ENCODE results near the gene FAM136A.
"Not testable (repeated sequence)": the region's sequence is repeated elsewhere in the genome, so short reads cannot be mapped to it uniquely, and the experiment has no call there.

Gene FAM136A

DNA sequence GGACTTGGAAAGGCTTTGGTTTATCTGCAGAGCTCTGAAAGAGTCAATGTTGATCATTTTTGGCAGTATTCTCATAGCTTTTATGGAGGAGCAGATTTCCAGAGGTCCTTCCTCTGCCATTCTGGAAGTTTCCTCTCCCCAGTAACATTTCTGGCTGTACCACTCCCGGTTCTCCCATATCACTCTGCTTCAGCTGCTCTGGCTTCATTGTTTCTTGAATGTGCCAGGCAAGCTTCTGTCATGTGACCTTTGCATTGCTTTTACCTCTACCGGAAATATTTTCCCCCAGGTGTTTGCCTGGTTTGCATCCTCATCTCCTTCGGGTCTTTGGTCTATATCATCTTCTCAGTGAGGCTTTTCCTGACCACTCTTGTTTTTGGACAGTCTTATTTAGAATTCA, 31.5 kb downstream of the FAM136A start:
- in situ Hi-C loops (cut with HindIII; ENCODE audit: low sequenced_read_pairs): no loop called here

DNA sequence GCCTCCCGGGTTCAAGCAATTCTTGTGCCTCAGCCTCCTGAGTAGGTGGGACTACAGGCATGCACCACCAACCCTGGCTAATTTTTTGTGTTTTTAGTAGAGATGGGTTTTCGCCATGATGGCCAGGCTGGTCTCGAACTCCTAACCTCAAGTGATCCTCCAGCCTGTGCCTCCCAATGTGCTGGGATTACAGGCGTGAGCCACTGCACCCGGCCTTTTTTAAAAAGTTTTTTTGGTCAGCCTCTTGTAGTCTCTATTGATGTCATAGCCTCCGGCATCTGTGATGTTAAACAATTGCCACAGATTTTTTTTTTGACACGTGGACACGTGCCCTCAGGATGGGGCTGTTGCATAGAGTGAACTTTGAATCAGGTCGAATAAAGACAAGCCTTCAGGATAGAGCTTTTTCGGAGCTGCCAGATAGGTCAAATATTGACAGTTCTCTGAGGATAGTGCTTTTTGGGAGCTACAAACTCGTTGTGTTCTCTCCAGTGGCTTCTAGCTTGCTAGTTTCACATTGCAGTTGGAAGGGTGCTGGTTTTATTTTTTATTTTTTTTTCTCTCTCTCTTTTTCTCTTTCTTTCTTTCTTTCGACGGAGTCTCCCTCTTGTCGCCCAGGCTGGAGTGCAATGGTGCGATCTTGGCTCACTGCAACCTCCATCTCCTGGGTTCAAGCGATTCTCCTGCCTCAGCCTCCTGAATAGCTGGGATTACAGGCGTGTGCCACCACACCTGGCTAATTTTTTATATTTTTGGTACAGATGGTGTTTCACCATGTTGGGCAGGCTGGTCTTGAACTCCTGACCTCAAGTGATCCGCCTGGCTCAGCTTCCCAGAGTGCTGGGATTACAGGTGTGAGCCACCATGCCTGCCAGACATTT, 32.2 kb downstream of the FAM136A start:
- DNase-seq (ENCODE audit: low read depth, low spot score); in situ Hi-C loops (cut with HindIII; ENCODE audit: low sequenced_read_pairs); H3K4me3 ChIP-seq (ENCODE audit: low read depth, low read length): not testable (repeated sequence)

More for the DNA sequence above, 31.5 kb downstream of the FAM136A start:
- TF ChIP-seq, protein P1, sequence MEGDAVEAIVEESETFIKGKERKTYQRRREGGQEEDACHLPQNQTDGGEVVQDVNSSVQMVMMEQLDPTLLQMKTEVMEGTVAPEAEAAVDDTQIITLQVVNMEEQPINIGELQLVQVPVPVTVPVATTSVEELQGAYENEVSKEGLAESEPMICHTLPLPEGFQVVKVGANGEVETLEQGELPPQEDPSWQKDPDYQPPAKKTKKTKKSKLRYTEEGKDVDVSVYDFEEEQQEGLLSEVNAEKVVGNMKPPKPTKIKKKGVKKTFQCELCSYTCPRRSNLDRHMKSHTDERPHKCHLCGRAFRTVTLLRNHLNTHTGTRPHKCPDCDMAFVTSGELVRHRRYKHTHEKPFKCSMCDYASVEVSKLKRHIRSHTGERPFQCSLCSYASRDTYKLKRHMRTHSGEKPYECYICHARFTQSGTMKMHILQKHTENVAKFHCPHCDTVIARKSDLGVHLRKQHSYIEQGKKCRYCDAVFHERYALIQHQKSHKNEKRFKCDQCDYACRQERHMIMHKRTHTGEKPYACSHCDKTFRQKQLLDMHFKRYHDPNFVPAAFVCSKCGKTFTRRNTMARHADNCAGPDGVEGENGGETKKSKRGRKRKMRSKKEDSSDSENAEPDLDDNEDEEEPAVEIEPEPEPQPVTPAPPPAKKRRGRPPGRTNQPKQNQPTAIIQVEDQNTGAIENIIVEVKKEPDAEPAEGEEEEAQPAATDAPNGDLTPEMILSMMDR (IDR thresholded peaks at IDR 0.05; ENCODE audit: low read depth, low read length): no peak
- H3K4me3 ChIP-seq (ENCODE audit: low read depth, low read length): no peak overlapping the region
- no peak for DNase-seq (ENCODE audit: low read depth, low spot score)

DNA sequence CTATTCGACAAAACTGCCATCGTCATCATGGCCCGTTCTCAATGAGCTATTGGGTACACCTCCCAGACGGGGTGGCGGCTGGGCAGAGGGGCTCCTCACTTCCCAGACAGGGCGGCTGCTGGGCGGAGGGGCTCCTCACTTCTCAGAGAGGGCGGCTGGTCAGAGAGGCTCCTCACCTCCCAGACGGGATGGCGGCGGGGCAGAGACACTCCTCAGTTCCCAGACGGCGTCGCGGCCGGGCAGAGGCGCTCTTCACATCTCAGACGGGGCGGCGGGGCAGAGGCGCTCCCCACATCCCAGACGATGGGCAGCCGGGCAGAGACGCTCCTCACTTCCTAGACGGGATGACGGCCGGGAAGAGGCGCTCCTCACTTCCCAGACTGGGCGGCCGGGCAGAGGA, 34.9 kb downstream of the FAM136A start:
- DNase-seq (ENCODE audit: low read depth, low spot score); H3K4me3 ChIP-seq (ENCODE audit: low read depth, low read length); in situ Hi-C loops (cut with HindIII; ENCODE audit: low sequenced_read_pairs): not testable (repeated sequence)

DNA sequence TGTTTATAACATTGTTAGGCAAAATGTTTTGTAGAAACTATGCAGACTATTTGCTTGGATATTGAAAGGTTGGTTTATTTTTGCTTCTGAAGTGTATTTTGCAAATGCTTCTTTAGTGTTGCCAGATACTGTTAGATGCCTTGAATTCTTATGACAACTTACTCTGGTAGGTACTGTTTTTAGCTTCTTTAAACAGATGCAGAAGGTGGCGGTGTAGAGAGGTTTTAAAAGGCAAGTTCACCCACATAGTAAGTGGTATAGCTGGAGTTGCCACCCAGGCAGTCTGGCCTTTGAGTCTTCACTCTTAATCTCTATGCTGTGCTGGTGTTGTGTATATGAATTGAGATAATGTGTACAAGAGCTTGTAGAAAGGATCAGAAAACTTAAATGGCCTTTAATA, 40.4 kb downstream of the FAM136A start:
- H3K4me3 ChIP-seq (ENCODE audit: low read depth, low read length): no peak overlapping the region
- in situ Hi-C loops (cut with HindIII; ENCODE audit: low sequenced_read_pairs): no loop called here
- DNase-seq (ENCODE audit: low read depth, low spot score): no peak
- TF ChIP-seq, protein P1 (IDR thresholded peaks at IDR 0.05; ENCODE audit: low read depth, low read length): no peak

DNA sequence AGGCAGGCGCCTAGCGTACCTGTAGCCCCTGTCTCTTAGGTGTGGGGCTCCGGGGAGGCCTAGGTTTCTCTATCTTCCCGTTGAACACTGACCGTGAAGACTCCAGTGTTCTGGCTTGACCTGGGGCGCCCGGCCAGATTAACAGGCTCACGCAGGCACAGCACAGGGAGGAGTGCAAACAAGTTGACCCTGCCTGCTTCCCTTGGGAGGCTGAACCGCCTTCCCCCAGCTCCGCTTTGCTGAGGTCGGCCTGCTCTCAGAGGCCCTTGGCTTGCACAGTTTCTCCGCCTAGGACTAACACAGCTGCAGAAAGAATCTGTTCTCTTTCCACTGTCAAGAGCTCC, 43.4 kb downstream of the FAM136A start:
- H3K4me3 ChIP-seq (ENCODE audit: low read depth, low read length): peak overlapping the region; percentile 60
- TF ChIP-seq, protein P1 (IDR thresholded peaks at IDR 0.05; ENCODE audit: low read depth, low read length): no peak
- in situ Hi-C loops (cut with HindIII; ENCODE audit: low sequenced_read_pairs): no loop called here
- no peak for DNase-seq (ENCODE audit: low read depth, low spot score)

DNA sequence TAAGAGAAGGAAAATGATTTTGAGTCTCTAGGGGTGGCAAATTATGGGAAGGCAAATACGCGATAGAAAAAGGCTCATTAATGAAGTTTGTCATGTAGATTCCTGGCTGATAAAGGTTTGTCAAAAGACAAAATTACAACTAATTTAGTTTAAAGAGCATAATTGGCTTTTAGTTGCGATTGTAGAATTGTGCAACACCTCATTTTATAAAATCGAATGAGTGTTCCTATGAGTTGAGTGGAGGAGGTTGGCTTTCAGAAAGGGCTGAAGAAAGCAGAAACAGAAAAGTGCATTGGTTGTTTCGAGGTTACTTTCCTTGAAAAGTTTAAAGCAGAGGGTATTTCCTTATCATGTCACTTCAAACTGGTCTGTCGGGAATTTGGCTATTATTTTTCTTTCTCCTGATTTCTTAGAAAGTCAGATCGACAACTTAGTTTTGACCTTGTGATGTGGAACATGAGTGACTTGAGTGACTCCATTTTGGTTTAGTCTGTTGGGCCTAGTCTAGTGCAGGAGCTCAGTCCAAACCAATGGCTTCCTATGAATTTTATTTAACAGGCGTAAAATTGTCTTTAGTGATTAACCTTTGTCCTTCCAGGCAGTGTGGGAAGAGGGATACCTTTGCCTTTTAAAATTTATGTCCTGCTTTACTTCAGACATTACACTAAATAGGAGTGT, 46.1 kb downstream of the FAM136A start:
- H3K4me3 ChIP-seq (ENCODE audit: low read depth, low read length): no peak overlapping the region
- in situ Hi-C loops (cut with HindIII; ENCODE audit: low sequenced_read_pairs): no loop called here
- TF ChIP-seq, protein P1 (IDR thresholded peaks at IDR 0.05; ENCODE audit: low read depth, low read length): no peak
- DNase-seq (ENCODE audit: low read depth, low spot score): no peak

DNA sequence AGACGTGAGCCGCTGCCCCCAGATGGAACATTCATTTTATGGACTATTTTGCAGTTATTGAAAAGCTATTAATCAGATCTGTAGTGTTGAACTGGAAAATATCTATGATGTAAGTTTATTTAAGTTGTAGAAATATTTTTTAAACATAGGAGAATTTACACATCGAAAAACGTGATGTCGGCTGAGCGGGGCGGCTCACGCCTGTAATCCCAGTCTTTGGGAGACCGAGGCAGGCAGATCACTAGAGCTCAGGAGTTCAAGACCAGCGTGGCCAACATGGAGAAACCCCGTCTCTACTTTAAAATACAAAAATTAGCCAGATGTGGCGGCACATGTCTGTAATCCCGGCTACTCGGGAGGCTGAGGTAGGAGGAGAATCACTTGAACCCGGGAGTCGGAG, 51.4 kb downstream of the FAM136A start:
- DNase-seq (ENCODE audit: low read depth, low spot score): no peak
- in situ Hi-C loops (cut with HindIII; ENCODE audit: low sequenced_read_pairs): no loop called here
- TF ChIP-seq, protein P1 (IDR thresholded peaks at IDR 0.05; ENCODE audit: low read depth, low read length): no peak
- no peak overlapping the region for H3K4me3 ChIP-seq (ENCODE audit: low read depth, low read length)

All from astrocyte of the spinal cord (primary cell).